ENCODE results near the gene HKDC1.
"Not testable (repeated sequence)": the region's sequence is repeated elsewhere in the genome, so short reads cannot be mapped to it uniquely, and the experiment has no call there.

Gene HKDC1

DNA sequence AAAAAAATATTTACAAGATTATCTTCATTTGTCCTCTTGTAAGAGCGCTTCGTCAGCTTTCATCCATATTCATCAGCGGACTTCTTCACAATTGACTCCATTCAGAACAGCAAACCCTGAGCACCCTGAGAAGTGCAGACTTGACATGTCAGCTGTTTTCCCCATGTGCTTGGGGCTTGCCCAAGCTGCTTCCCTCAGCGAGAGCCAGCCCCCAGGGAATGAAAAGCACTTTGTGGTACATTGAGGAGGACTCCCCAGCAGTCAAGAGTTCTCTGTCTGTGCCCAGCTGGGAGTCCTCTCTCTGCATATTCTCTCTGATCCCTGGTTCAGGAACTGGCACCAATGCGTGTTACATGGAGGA, 22.7 kb downstream of the HKDC1 start:
- Histone ChIP-seq H3K79me2 (ENCODE audit: control insufficient read depth, insufficient read depth, low read length, unreplicated experiment) (no peaks in the 10 kb centered on the region), H3K27ac (ENCODE audit: low read depth, low read length) (no peak overlapping the region), H3K27me3 (ENCODE audit: insufficient read depth, low read length) (no peaks in the 10 kb centered on the region), H2AFZ (ENCODE audit: low read length, unreplicated experiment) (no peak overlapping the region), H3K4me3 (ENCODE audit: low read depth, low read length) (no peak overlapping the region), H3K4me1 (ENCODE audit: control insufficient read depth, insufficient read depth, low read length, unreplicated experiment) (peaks cover 27% of the 10 kb centered on the region), H3K36me3 (ENCODE audit: insufficient read depth, low read length) (no peaks in the 10 kb centered on the region)

GRCh38 chr10:69243817-69244216, 23.7 kb downstream of the HKDC1 start:
- Histone ChIP-seq H3K36me3 (ENCODE audit: insufficient read depth, low read length) (no peaks in the 10 kb centered on the region), H3K27ac (ENCODE audit: low read depth, low read length) (no peak overlapping the region), H2AFZ (ENCODE audit: low read length, unreplicated experiment) (no peak overlapping the region), H3K4me3 (ENCODE audit: low read depth, low read length) (no peak overlapping the region), H3K27me3 (ENCODE audit: insufficient read depth, low read length) (no peaks in the 10 kb centered on the region), H3K79me2 (ENCODE audit: control insufficient read depth, insufficient read depth, low read length, unreplicated experiment) (no peaks in the 10 kb centered on the region), H3K4me1 (ENCODE audit: control insufficient read depth, insufficient read depth, low read length, unreplicated experiment) (peaks cover 26% of the 10 kb centered on the region)

- Histone ChIP-seq H3K79me2 (ENCODE audit: control insufficient read depth, insufficient read depth, low read length, unreplicated experiment) (no peaks in the 10 kb centered on the region), H3K36me3 (ENCODE audit: insufficient read depth, low read length) (no peaks in the 10 kb centered on the region), H3K4me1 (ENCODE audit: control insufficient read depth, insufficient read depth, low read length, unreplicated experiment) (peaks cover 9% of the 10 kb centered on the region), H3K27ac (ENCODE audit: low read depth, low read length) (no peak overlapping the region), H3K4me3 (ENCODE audit: low read depth, low read length) (no peak overlapping the region), H3K27me3 (ENCODE audit: insufficient read depth, low read length) (no peaks in the 10 kb centered on the region), H2AFZ (ENCODE audit: low read length, unreplicated experiment) (no peak overlapping the region)
Measured at GRCh38 chr10:69246036-69246435, 25.9 kb downstream of the HKDC1 start.

- no peak overlapping the region for H3K27ac ChIP-seq (ENCODE audit: low read depth, low read length)
- no peaks in the 10 kb centered on the region for H3K36me3 ChIP-seq (ENCODE audit: insufficient read depth, low read length)
- H2AFZ ChIP-seq (ENCODE audit: low read length, unreplicated experiment) = no peak overlapping the region
- H3K4me1 ChIP-seq (ENCODE audit: control insufficient read depth, insufficient read depth, low read length, unreplicated experiment) = peaks cover 4% of the 10 kb centered on the region
- no peak overlapping the region for H3K4me3 ChIP-seq (ENCODE audit: low read depth, low read length)
- H3K27me3 ChIP-seq (ENCODE audit: insufficient read depth, low read length) = no peaks in the 10 kb centered on the region
- no peaks in the 10 kb centered on the region for H3K79me2 ChIP-seq (ENCODE audit: control insufficient read depth, insufficient read depth, low read length, unreplicated experiment)
Measured at GRCh38 chr10:69246581-69247312, 26.6 kb downstream of the HKDC1 start.

- Histone ChIP-seq H3K4me3 (ENCODE audit: low read depth, low read length) (no peak overlapping the region), H3K27me3 (ENCODE audit: insufficient read depth, low read length) (no peaks in the 10 kb centered on the region), H3K79me2 (ENCODE audit: control insufficient read depth, insufficient read depth, low read length, unreplicated experiment) (no peaks in the 10 kb centered on the region), H3K27ac (ENCODE audit: low read depth, low read length) (no peak overlapping the region), H3K4me1 (ENCODE audit: control insufficient read depth, insufficient read depth, low read length, unreplicated experiment) (no peaks in the 10 kb centered on the region), H3K36me3 (ENCODE audit: insufficient read depth, low read length) (no peaks in the 10 kb centered on the region), H2AFZ (ENCODE audit: low read length, unreplicated experiment) (no peak overlapping the region)
Measured at GRCh38 chr10:69247313-69247710, 27.2 kb downstream of the HKDC1 start.

DNA sequence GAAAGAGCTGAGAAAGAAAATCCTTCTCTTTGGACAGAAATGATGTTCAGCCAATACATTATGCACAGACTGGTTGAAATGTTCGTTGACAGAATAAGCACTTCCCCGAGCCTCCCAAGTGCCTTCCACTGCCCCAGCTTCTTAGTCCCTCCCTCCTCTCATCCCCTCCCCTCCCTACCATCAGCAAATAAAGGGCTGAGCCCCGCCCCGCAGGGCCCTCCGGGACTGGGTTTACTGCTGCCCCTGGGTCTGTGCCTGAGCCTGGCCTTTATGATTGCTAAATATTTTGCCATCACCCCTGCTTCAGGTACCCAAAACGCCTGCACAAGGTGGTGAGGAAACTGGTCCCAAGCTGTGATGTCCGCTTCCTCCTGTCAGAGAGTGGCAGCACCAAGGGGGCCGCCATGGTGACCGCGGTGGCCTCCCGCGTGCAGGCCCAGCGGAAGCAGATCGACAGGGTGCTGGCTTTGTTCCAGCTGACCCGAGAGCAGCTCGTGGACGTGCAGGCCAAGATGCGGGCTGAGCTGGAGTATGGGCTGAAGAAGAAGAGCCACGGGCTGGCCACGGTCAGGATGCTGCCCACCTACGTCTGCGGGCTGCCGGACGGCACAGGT, 28.1 kb downstream of the HKDC1 start:
- no peaks in the 10 kb centered on the region for H3K4me1 ChIP-seq (ENCODE audit: control insufficient read depth, insufficient read depth, low read length, unreplicated experiment)
- no peaks in the 10 kb centered on the region for H3K79me2 ChIP-seq (ENCODE audit: control insufficient read depth, insufficient read depth, low read length, unreplicated experiment)
- no peak overlapping the region for H2AFZ ChIP-seq (ENCODE audit: low read length, unreplicated experiment)
- H3K27ac ChIP-seq (ENCODE audit: low read depth, low read length) = no peak overlapping the region
- no peaks in the 10 kb centered on the region for H3K27me3 ChIP-seq (ENCODE audit: insufficient read depth, low read length)
- H3K36me3 ChIP-seq (ENCODE audit: insufficient read depth, low read length) = no peaks in the 10 kb centered on the region
- no peak overlapping the region for H3K4me3 ChIP-seq (ENCODE audit: low read depth, low read length)

- H3K27me3 ChIP-seq (ENCODE audit: insufficient read depth, low read length) = no peaks in the 10 kb centered on the region
- no peaks in the 10 kb centered on the region for H3K4me1 ChIP-seq (ENCODE audit: control insufficient read depth, insufficient read depth, low read length, unreplicated experiment)
- H2AFZ ChIP-seq (ENCODE audit: low read length, unreplicated experiment) = no peak overlapping the region
- H3K36me3 ChIP-seq (ENCODE audit: insufficient read depth, low read length) = no peaks in the 10 kb centered on the region
- no peaks in the 10 kb centered on the region for H3K79me2 ChIP-seq (ENCODE audit: control insufficient read depth, insufficient read depth, low read length, unreplicated experiment)
- H3K4me3 ChIP-seq (ENCODE audit: low read depth, low read length) = no peak overlapping the region
- H3K27ac ChIP-seq (ENCODE audit: low read depth, low read length) = no peak overlapping the region
Measured at GRCh38 chr10:69250041-69250440, 29.9 kb downstream of the HKDC1 start.

GRCh38 chr10:69251417-69251816, 31.3 kb downstream of the HKDC1 start:
- not testable (repeated sequence) for H3K4me3 ChIP-seq (ENCODE audit: low read depth, low read length); H3K27ac ChIP-seq (ENCODE audit: low read depth, low read length); H3K79me2 ChIP-seq (ENCODE audit: control insufficient read depth, insufficient read depth, low read length, unreplicated experiment); H3K27me3 ChIP-seq (ENCODE audit: insufficient read depth, low read length); H2AFZ ChIP-seq (ENCODE audit: low read length, unreplicated experiment); H3K36me3 ChIP-seq (ENCODE audit: insufficient read depth, low read length); H3K4me1 ChIP-seq (ENCODE audit: control insufficient read depth, insufficient read depth, low read length, unreplicated experiment)

DNA sequence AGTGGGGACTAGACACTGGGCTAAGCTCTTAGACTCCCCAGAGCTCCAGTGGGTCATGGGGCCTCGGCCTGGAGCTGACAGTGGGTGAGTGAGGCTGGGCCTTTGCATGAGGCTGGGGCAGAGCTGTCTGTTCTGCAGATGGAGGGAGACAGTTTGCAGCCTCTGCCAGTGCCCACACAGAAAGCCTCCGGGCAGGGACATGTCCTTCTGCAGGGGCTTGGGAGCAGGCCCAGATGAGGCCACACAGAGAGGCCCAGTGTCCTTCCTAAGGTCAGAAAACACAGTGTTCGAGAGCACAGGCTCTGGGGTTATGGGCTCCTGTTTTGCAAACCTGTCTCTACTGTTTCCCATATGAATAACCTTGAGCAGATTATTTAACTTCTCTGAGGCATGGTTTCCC, 33.0 kb downstream of the HKDC1 start:
- Histone ChIP-seq H3K27me3 (ENCODE audit: insufficient read depth, low read length) (no peaks in the 10 kb centered on the region), H2AFZ (ENCODE audit: low read length, unreplicated experiment) (no peak overlapping the region), H3K4me1 (ENCODE audit: control insufficient read depth, insufficient read depth, low read length, unreplicated experiment) (no peaks in the 10 kb centered on the region), H3K27ac (ENCODE audit: low read depth, low read length) (no peak overlapping the region), H3K4me3 (ENCODE audit: low read depth, low read length) (no peak overlapping the region), H3K36me3 (ENCODE audit: insufficient read depth, low read length) (no peaks in the 10 kb centered on the region), H3K79me2 (ENCODE audit: control insufficient read depth, insufficient read depth, low read length, unreplicated experiment) (no peaks in the 10 kb centered on the region)

- H3K36me3 ChIP-seq (ENCODE audit: insufficient read depth, low read length) = no peaks in the 10 kb centered on the region
- H2AFZ ChIP-seq (ENCODE audit: low read length, unreplicated experiment) = no peak overlapping the region
- H3K27ac ChIP-seq (ENCODE audit: low read depth, low read length) = no peak overlapping the region
- no peaks in the 10 kb centered on the region for H3K27me3 ChIP-seq (ENCODE audit: insufficient read depth, low read length)
- no peaks in the 10 kb centered on the region for H3K4me1 ChIP-seq (ENCODE audit: control insufficient read depth, insufficient read depth, low read length, unreplicated experiment)
- H3K4me3 ChIP-seq (ENCODE audit: low read depth, low read length) = no peak overlapping the region
- H3K79me2 ChIP-seq (ENCODE audit: control insufficient read depth, insufficient read depth, low read length, unreplicated experiment) = no peaks in the 10 kb centered on the region
Measured at GRCh38 chr10:69254877-69255276, 34.7 kb downstream of the HKDC1 start.

DNA sequence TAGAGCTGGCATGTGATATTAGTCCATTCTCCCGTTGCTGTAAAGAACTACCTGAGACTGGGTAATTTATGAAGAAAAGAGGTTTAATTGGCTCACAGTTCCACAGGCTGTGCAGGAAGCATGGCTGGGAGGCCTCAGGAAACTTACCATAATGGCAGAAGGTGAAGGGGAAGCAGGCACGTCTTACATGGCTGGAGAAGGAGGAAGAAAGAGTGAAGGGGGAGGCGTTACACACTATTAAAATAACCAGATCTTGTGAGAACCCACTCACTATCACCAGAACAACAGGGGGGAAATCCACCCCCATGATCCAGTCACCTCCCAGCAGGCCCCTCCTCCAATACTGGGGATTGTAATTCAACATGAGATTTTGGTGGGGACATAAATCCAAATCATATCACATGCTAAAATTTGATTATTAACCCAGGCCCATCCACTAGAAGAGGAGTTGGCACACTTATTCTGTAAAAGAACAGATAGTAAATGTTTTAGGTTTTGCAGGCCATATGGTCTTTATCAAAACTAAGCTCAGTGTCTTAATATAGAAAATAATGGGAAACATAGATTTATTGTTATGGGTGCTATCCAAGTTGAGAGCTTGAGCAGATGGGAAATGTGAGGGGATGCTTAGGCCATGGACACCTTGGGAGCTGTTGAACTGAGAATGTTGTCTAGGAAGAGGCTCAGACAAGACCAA, 39.6 kb downstream of the HKDC1 start:
- Histone ChIP-seq H3K36me3 (ENCODE audit: insufficient read depth, low read length) (no peaks in the 10 kb centered on the region), H3K27ac (ENCODE audit: low read depth, low read length) (no peak overlapping the region), H3K27me3 (ENCODE audit: insufficient read depth, low read length) (no peaks in the 10 kb centered on the region), H3K4me1 (ENCODE audit: control insufficient read depth, insufficient read depth, low read length, unreplicated experiment) (no peaks in the 10 kb centered on the region), H3K4me3 (ENCODE audit: low read depth, low read length) (no peak overlapping the region), H2AFZ (ENCODE audit: low read length, unreplicated experiment) (no peak overlapping the region), H3K79me2 (ENCODE audit: control insufficient read depth, insufficient read depth, low read length, unreplicated experiment) (no peaks in the 10 kb centered on the region)
